Mesenchymal stem cell (in vitro differentiated cells and primary cell): ENCODE measurements around the gene VAPB.
A peak's percentile ranks its signal among the peaks of the same experiment; 100 is the strongest.

Source experiments
- DNase-seq: peaks from one replicate; pipeline ENCODE4 v3.0.0-alpha.2; 2013
- H2AFZ ChIP-seq: one replicate; pipeline ENCODE4 v1.6.1; 2013; ENCODE audit warnings: low read depth, mild to moderate bottlenecking, control low read depth, inconsistent platforms, low read length, moderate library complexity
- H2AK5ac ChIP-seq: 2 replicates; pipeline ENCODE4 v1.6.1; 2013; ENCODE audit warnings: low read length, moderate library complexity, mild to moderate bottlenecking, inconsistent platforms; ENCODE audit not compliant: severe bottlenecking
- H2BK120ac ChIP-seq: one replicate; pipeline ENCODE4 v1.6.1; 2013; ENCODE audit warnings: low read depth, mild to moderate bottlenecking, inconsistent platforms, low read length, moderate library complexity
- H2BK12ac ChIP-seq, 2 experiments: one replicate each; pipeline ENCODE4 v1.6.1; 2013; ENCODE audit warnings: inconsistent platforms in 2 of 2, low read length in 2 of 2, mild to moderate bottlenecking in 2 of 2, moderate library complexity in 2 of 2, control low read depth in 1 of 2
- H2BK15ac ChIP-seq: one replicate; pipeline ENCODE4 v1.6.1; 2013; ENCODE audit warnings: mild to moderate bottlenecking, low read depth, inconsistent platforms; ENCODE audit not compliant: poor library complexity, severe bottlenecking
- H2BK5ac ChIP-seq: 2 replicates; pipeline ENCODE4 v1.6.1; 2013; ENCODE audit warnings: low read depth, mild to moderate bottlenecking, low read length, control low read depth, inconsistent platforms; ENCODE audit not compliant: poor library complexity, severe bottlenecking
- H3K14ac ChIP-seq, 2 experiments: one replicate each; pipeline ENCODE4 v1.6.1; 2013; ENCODE audit warnings: inconsistent platforms in 2 of 2, low read length in 2 of 2, control low read depth in 1 of 2, mild to moderate bottlenecking in 1 of 2, moderate library complexity in 1 of 2
- H3K18ac ChIP-seq, 2 experiments: one replicate each; pipeline ENCODE4 v1.6.1; 2013; ENCODE audit warnings: inconsistent platforms in 2 of 2, low read length in 2 of 2, control low read depth in 1 of 2, low read depth in 1 of 2, mild to moderate bottlenecking in 1 of 2
- H3K23ac ChIP-seq, 2 experiments: one replicate each; pipeline ENCODE4 v1.6.1; 2013; ENCODE audit warnings: inconsistent platforms in 2 of 2, low read length in 2 of 2, mild to moderate bottlenecking in 2 of 2, moderate library complexity in 2 of 2, control low read depth in 1 of 2
- H3K27ac ChIP-seq: 2 replicates; pipeline ENCODE4 v1.5.1; 2013; ENCODE audit warnings: mild to moderate bottlenecking, moderate library complexity, low read length, control low read depth, inconsistent platforms; ENCODE audit not compliant: poor library complexity, severe bottlenecking
- H3K27me3 ChIP-seq, 2 experiments: 2 replicates each; pipeline versions ENCODE4 v1.6.1 to v1.7.0; 2013; ENCODE audit warnings: low read length in 2 of 2, mild to moderate bottlenecking in 2 of 2, moderate library complexity in 2 of 2, control low read depth in 1 of 2, inconsistent platforms in 1 of 2; ENCODE audit not compliant: control insufficient read depth in 1 of 2, insufficient read depth in 1 of 2
- H3K36me3 ChIP-seq, 2 experiments: 2 replicates each; pipeline versions ENCODE4 v1.6.1 to v1.7.0; 2013; ENCODE audit warnings: low read length in 2 of 2, control low read depth in 1 of 2, inconsistent platforms in 1 of 2, low read depth in 1 of 2, mild to moderate bottlenecking in 1 of 2; ENCODE audit not compliant: insufficient read depth in 2 of 2, control insufficient read depth in 1 of 2
- H3K4ac ChIP-seq, 2 experiments: one replicate each; pipeline ENCODE4 v1.6.1; 2013; ENCODE audit warnings: inconsistent platforms in 2 of 2, low read length in 2 of 2, mild to moderate bottlenecking in 2 of 2, moderate library complexity in 2 of 2, control low read depth in 1 of 2, low read depth in 1 of 2
- H3K4me1 ChIP-seq: 2 replicates; pipeline ENCODE4 v1.6.1; 2013; ENCODE audit warnings: low read depth, low read length, control low read depth; ENCODE audit not compliant: control insufficient read depth, insufficient read depth
- H3K4me2 ChIP-seq: 2 replicates; pipeline ENCODE4 v1.6.1; 2013; ENCODE audit warnings: low read length, mild to moderate bottlenecking, inconsistent platforms; ENCODE audit not compliant: poor library complexity, severe bottlenecking
- H3K4me3 ChIP-seq, 2 experiments: 2 replicates each; pipeline versions ENCODE4 v1.5.1 to v1.7.0; 2013; ENCODE audit warnings: low read length in 2 of 2, mild to moderate bottlenecking in 2 of 2, control low read depth in 1 of 2, low read depth in 1 of 2; ENCODE audit not compliant: insufficient read depth in 1 of 2
- H3K79me1 ChIP-seq: replicated peaks from 2 replicates; pipeline ENCODE4 v1.6.1; 2013; ENCODE audit warnings: mild to moderate bottlenecking, control low read depth, low read length, inconsistent platforms; ENCODE audit not compliant: poor library complexity, severe bottlenecking
- H3K9ac ChIP-seq: 2 replicates; pipeline ENCODE4 v1.7.0; 2013; ENCODE audit warnings: mild to moderate bottlenecking, low read length, moderate library complexity
- H3K9me3 ChIP-seq: 2 replicates; pipeline ENCODE4 v1.7.0; 2013; ENCODE audit warnings: mild to moderate bottlenecking, low read length; ENCODE audit not compliant: control insufficient read depth
- H4K8ac ChIP-seq: one replicate; pipeline ENCODE4 v1.6.1; 2013; ENCODE audit warnings: inconsistent platforms, mild to moderate bottlenecking, low read length, moderate library complexity
- H4K91ac ChIP-seq: one replicate; pipeline ENCODE4 v1.6.1; 2013; ENCODE audit warnings: mild to moderate bottlenecking, low read length, inconsistent platforms
- WGBS: methylation state at CpG from one replicate; pipeline ENCODE4 v1.1.7; 2013; ENCODE audit warnings: mixed read lengths; 5-methylcytosine and 5-hydroxymethylcytosine counted together

The VAPB gene

GRCh38 chr20:58446264-58446959, 57.4 kb downstream of the VAPB start:
- Histone ChIP-seq H3K18ac (no peak overlapping the region), H4K8ac (no peak overlapping the region), H2AK5ac (no peak overlapping the region), H2BK120ac (no peak overlapping the region), H3K27me3 (no peaks in the 10 kb centered on the region), H3K27ac (no peak overlapping the region), H3K9ac (no peak overlapping the region), H3K4me1 (no peaks in the 10 kb centered on the region), H2AFZ (no peak overlapping the region), H4K91ac (no peak overlapping the region), H2BK5ac (no peak overlapping the region), H2BK12ac (no peak overlapping the region), H2BK15ac (no peak overlapping the region), H3K36me3 (peaks cover 38 to 71% of the 10 kb centered on the region in 2 experiments), H3K23ac (no peak overlapping the region), H3K9me3 (no peaks in the 10 kb centered on the region), H3K4ac (no peak overlapping the region), H3K79me1 (peaks cover 37% of the 10 kb centered on the region), H3K4me3 (no peak overlapping the region), H3K4me2 (no peak overlapping the region), H3K14ac (no peak overlapping the region)
- DNase-seq = no peak
- 97% methylated on average over 6 of the region's 6 CpGs for WGBS

GRCh38 chr20:58446960-58447265, 57.9 kb downstream of the VAPB start:
- Histone ChIP-seq H4K8ac (no peak overlapping the region), H3K14ac (no peak overlapping the region), H3K79me1 (peaks cover 37% of the 10 kb centered on the region), H2BK5ac (no peak overlapping the region), H3K18ac (no peak overlapping the region), H2BK12ac (no peak overlapping the region), H3K4me2 (no peak overlapping the region), H3K4ac (no peak overlapping the region), H3K36me3 (peaks cover 40 to 72% of the 10 kb centered on the region in 2 experiments), H2BK15ac (no peak overlapping the region), H3K4me3 (no peak overlapping the region), H3K27ac (no peak overlapping the region), H3K27me3 (no peaks in the 10 kb centered on the region), H3K23ac (no peak overlapping the region), H3K9me3 (no peaks in the 10 kb centered on the region), H3K9ac (no peak overlapping the region), H2AFZ (no peak overlapping the region), H2BK120ac (no peak overlapping the region), H4K91ac (no peak overlapping the region), H2AK5ac (no peak overlapping the region), H3K4me1 (no peaks in the 10 kb centered on the region)
- WGBS = 99% methylated on average over 7 of the region's 7 CpGs
- no peak for DNase-seq

- no peak overlapping the region for H2BK15ac ChIP-seq
- H3K4me1 ChIP-seq = no peaks in the 10 kb centered on the region
- no peak overlapping the region for H3K4me3 ChIP-seq
- H2AFZ ChIP-seq = no peak overlapping the region
- no peak overlapping the region for H2BK120ac ChIP-seq
- H3K27ac ChIP-seq = no peak overlapping the region
- no peak overlapping the region for H4K8ac ChIP-seq
- H2AK5ac ChIP-seq = peak overlapping the region; percentile 34
- H3K23ac ChIP-seq = no peak overlapping the region
- no peak overlapping the region for H2BK12ac ChIP-seq
- H3K14ac ChIP-seq = no peak overlapping the region
- H3K9ac ChIP-seq = no peak overlapping the region
- no peaks in the 10 kb centered on the region for H3K27me3 ChIP-seq
- peak; percentile 71 for DNase-seq
- 60% methylated on average over 10 of the region's 10 CpGs for WGBS
- H3K4me2 ChIP-seq = no peak overlapping the region
- H3K9me3 ChIP-seq = no peaks in the 10 kb centered on the region
- H2BK5ac ChIP-seq = no peak overlapping the region
- H4K91ac ChIP-seq = no peak overlapping the region
- H3K36me3 ChIP-seq = peaks cover 37 to 70% of the 10 kb centered on the region in 2 experiments
- peaks cover 40% of the 10 kb centered on the region for H3K79me1 ChIP-seq
- no peak overlapping the region for H3K18ac ChIP-seq
- H3K4ac ChIP-seq = no peak overlapping the region
Observed at GRCh38 chr20:58447511-58448391, 58.7 kb downstream of the VAPB start.

GRCh38 chr20:58448958-58449357, 59.9 kb downstream of the VAPB start:
- 45% methylated on average over 3 of the region's 4 CpGs for WGBS

More at GRCh38 chr20:58448958-58449357, 59.9 kb downstream of the VAPB start:
- Histone ChIP-seq H4K91ac (no peak overlapping the region), H3K9ac (no peak overlapping the region), H2AFZ (no peak overlapping the region), H3K14ac (no peak overlapping the region), H3K4me2 (no peak overlapping the region), H3K23ac (no peak overlapping the region), H3K18ac (no peak overlapping the region), H2BK5ac (no peak overlapping the region), H3K4me1 (no peaks in the 10 kb centered on the region), H3K27ac (no peak overlapping the region), H4K8ac (no peak overlapping the region), H3K27me3 (no peaks in the 10 kb centered on the region), H3K9me3 (peaks cover 2% of the 10 kb centered on the region), H2BK15ac (no peak overlapping the region), H3K4me3 (no peak overlapping the region), H2BK12ac (no peak overlapping the region), H3K4ac (no peak overlapping the region), H2BK120ac (no peak overlapping the region), H3K36me3 (peaks cover 29 to 64% of the 10 kb centered on the region in 2 experiments), H3K79me1 (peaks cover 37% of the 10 kb centered on the region), H2AK5ac (no peak overlapping the region)
- no peak for DNase-seq
